Islet of Langerhans (tissue), 1 donor: ENCODE results near the gene GRK3.

ENCODE experiments used
- FAIRE-seq: peaks from one replicate; lab custom pipeline; 2011; peaks lifted over from hg19 to GRCh38; lab: Jason Lieb, UNC

The GRK3 gene

DNA sequence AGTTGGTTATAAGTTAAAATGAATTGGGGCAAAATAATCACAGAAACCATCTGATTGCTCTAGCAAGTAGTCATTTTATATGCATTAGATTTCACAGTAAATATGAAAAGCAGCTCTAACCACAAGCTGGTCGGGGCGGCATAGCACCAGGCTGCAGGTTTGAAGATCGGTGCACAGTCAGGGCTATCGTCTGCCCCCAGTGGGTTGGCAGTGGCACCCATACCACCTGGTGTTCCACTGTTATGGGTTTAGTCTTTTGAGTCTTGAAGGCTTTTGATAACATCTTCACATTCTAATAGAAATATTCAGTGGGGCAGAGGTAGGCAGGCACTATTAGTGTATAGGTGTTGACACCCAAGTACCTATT is 62.1 kb downstream of the GRK3 start:
- FAIRE-seq: no peak

DNA sequence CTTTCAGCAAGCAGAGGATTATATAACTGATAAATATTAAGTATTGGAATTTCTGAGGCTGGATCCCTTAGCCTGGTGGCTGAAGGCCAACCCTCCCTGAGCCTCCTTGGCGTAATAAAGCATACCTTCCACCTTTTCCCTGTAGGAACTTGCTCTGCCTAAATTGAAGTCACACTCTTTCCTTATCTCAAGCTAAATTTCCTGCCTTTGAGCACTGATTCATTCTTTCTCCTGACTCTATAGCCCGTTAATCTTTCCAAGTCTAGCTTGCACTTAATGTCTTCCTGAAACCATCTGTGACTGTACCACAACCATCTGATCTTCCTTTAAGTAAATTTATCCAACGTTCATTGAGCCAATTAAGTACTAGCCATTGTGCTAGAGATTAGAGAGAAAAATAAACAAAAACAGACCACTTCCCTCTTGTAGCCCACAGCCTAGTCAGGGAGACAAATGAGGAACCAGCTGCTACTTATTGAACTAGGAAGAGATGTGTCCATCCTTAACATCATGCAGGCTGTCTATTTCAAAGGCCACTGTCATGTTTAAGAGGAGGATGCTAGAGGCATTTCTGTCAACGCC is 62.9 kb downstream of the GRK3 start:
- FAIRE-seq: peak; percentile 77

DNA sequence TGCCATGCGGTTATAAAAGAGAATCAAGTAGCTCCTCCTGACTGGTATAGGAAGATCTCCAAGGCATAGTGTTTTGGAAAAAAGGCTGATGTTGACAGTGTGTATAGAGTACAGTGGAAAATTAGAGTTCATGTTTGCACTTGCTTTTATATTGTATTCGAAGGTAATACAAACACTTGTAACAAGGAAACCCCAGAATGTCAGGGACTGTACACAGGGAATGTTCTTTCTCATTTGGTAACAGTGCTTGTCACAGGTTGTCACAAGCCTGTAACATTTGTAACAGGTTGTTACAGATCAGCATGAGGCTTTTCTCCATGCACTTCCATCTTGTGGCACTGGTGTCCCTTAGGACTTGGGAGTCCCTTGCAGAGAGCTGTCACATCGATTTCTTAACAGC is 64.0 kb downstream of the GRK3 start:
- FAIRE-seq: peak; percentile 62

DNA sequence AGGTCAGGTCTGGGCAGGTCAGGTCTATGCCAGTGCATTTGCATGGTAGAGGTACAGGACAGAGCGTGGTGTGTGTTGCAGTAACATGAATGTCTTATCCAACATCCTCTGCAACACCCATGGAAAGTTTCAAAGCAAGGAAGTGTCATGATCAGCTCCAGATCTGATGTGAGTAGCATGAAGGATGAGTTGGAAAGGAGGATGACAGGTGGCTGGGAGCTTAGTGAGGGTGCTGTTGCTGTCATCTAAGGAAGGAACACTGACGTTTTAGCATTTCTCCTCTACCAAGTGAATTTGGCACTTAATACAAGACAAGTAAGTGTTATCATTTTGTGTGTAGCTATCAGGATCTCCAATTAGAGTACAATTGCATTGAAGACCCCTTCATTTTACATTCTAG is 65.1 kb downstream of the GRK3 start:
- no peak for FAIRE-seq

- FAIRE-seq: peak; percentile 71
Measured at GRCh38 chr22:25630447-25630846, 66.0 kb downstream of the GRK3 start.

- FAIRE-seq: peak; percentile 73
Measured at GRCh38 chr22:25636323-25636722, 71.8 kb downstream of the GRK3 start.

DNA sequence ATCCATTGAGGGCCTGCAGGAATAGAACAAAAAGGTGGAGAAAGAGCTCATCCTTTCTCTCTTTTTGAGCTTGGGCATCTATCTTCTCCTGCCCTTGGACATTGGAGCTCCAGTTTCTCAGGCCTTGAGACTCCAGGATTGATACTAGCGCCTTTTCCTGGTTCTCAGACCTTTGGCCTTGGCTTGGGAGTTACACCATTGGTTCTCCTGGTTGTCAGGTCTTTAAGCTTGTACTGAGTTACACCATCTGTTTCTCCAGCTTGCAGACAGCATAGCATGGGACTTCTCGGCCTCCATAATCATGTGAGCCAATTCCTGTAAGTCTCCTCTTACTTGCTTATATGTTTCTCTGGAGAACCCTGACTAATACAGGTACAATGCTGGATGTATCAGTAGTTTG is 72.6 kb downstream of the GRK3 start:
- FAIRE-seq: no peak

GRCh38 chr22:25637672-25638071 is 73.2 kb downstream of the GRK3 start:
- no peak for FAIRE-seq

GRCh38 chr22:25638638-25639037 is 74.2 kb downstream of the GRK3 start:
- no peak for FAIRE-seq

GRCh38 chr22:25641650-25642049 is 77.2 kb downstream of the GRK3 start:
- FAIRE-seq: no peak

DNA sequence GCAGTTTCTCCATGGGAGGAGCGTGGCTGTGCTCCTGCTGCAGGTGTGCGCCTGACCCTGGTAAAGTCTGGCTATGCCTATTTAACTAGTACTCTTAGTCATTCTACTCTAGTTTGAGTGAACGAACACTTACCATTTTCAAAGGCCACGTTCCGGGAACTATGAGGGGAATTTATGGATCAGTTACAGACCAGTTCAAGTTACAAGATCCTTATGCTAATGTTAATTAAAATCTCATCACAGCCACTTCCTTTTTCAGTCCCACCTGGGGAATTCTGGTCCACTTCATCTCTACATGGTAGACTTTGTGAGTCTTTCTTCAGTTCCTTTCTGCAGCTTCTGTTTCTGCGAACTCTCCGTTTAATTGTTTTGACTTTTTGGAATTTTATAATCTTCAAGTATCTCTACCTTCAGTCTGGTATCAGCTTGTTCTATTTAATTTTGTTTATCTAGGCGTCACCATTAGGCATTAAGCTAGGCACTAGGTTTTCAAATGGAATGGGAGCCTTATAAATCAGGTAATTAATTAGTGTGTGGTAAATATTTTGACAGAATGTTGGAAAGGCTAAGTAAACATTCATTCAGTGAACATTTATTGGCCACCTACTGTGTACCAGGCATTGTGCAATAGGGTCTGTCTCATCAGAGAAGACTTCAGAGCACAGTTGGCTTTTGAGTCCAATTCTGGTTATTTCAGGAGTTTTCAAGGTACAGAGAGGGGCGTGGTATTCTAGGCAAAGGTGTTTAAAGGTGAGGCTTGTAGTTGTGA is 78.9 kb downstream of the GRK3 start:
- no peak for FAIRE-seq

GRCh38 chr22:25644122-25644521 is 79.6 kb downstream of the GRK3 start:
- no peak for FAIRE-seq

GRCh38 chr22:25645266-25645665 is 80.8 kb downstream of the GRK3 start:
- FAIRE-seq: no peak

GRCh38 chr22:25645964-25646363 is 81.5 kb downstream of the GRK3 start:
- no peak for FAIRE-seq

- FAIRE-seq: peak; percentile 92
Measured at GRCh38 chr22:25650833-25651232, 86.4 kb downstream of the GRK3 start.

- FAIRE-seq: peak; percentile 69
Measured at GRCh38 chr22:25651332-25652085, 87.0 kb downstream of the GRK3 start.

- FAIRE-seq: no peak
Measured at GRCh38 chr22:25654676-25655075, 90.2 kb downstream of the GRK3 start.

GRCh38 chr22:25655371-25655935 is 91.0 kb downstream of the GRK3 start:
- FAIRE-seq: peak; percentile 30

DNA sequence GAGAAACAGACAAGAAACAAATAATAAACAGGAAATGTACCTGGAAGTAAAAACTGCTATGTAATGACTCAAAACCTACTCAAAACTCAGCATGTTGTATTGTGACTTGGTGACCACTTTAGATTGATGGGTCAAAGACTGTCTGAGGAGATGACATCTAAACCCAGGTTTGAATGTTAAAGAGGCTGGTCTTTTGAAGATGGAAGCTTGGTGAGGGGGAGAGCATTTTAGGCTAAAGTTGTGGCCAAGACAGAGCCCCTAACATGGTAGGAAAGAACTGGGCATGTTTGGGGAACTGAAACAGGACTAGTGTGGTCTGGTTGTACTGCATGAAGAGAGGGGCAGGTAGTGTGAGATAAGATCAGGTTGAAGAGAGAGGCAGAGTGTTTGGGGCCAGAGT is 92.2 kb downstream of the GRK3 start:
- FAIRE-seq: peak; percentile 36

DNA sequence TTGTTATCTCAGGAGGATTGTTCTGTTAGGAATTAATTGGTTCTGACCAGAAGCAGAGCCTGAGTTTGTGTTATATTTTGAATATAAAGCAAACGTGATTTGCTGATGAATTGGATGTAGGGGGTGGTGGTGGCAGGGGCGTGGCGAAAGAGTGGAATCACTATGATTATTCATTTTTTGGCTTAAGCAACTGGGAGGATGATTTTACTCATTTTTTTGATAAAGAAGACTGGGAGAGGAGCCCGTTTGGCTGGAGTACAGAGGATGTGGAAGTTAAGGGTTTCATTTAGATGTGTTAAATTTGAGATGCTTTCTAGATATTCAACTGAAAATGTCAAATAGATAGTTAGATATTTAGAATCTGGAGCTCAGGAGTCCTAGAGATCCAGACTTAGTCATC is 94.2 kb downstream of the GRK3 start:
- peak; percentile 45 for FAIRE-seq

- FAIRE-seq: no peak
Measured at GRCh38 chr22:25659413-25659812, 94.9 kb downstream of the GRK3 start.

DNA sequence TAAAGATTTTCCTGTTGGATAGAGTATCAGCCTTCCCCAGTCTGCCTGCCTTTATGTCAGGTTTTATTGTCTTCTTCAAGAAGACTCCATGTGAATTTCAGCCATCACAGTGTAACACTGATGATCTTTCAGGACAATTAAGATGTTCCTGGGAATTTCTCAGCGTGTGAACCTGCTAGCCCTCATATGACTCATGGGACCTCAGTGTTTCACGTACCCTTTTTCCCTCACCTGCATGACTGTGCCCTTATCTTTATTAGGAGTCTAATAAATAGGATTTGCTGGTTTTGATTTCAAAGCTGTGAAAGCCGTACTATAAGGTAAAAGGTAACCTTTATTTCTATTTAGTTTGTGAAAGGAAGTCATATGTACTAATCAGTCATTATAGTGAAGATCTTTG is 95.9 kb downstream of the GRK3 start:
- peak; percentile 76 for FAIRE-seq

DNA sequence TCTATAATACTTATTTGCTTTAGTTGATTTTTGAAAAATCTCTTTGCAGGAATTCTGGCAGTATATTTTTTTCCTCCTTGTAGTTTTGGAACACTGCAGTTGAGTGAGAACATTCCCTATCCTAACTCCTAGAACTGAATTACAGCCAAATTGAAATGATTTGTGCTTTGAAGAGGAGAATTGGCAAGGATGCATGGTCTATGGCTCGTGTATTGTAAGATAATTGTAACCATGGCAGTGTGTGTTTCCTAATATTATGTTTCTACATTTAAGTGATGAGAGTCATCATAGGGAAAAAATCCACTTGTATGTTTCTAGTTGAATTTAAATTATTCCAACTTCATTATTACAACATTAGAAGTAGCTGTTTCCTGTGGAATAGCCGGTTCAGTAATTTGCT is 96.6 kb downstream of the GRK3 start:
- FAIRE-seq: no peak
